Measurements from ENCODE around the gene NEGR1. TPM values are rescaled to one million over a fixed set of nuclear protein-coding genes. Genes with fewer than 3 reads are reported as not detected.

Gene NEGR1
- total RNA-seq, 2 experiments from 2014 or later = not detected

- no peaks in the 10 kb centered on the region for H3K79me2 ChIP-seq (ENCODE audit: insufficient read depth, low read depth, low read length)
- H3K4me3 ChIP-seq (ENCODE audit: low read depth, low read length, poor library complexity, severe bottlenecking) = no peak overlapping the region
- no peaks in the 10 kb centered on the region for H4K20me1 ChIP-seq (ENCODE audit: insufficient read depth, low read length)
- no peaks in the 10 kb centered on the region for H3K36me3 ChIP-seq (ENCODE audit: insufficient read depth, low read length)
- CTCF ChIA-PET (ENCODE audit: unreplicated experiment) = no interaction called here
- BruUV-seq (replicated peaks) = no TSS peak
- POLR2A ChIA-PET = no interaction called here
- intact Hi-C loops (cut with micrococcal nuclease; ENCODE audit: unreplicated experiment) = no loop called here
- H3K4me2 ChIP-seq (ENCODE audit: low read length) = no peak overlapping the region
- H2AFZ ChIP-seq (ENCODE audit: low read length) = no peak overlapping the region
- TF ChIP-seq EZH2phosphoT487 (IDR thresholded peaks at IDR 0.05; ENCODE audit: borderline replicate concordance, low read depth, low read length) (no peak), CTCF (conservative IDR thresholded peaks at IDR 0.05; ENCODE audit: low read length) (no peak)
- no peak overlapping the region for H3K27ac ChIP-seq (ENCODE audit: low read depth, low read length, poor library complexity, severe bottlenecking)
- no peak for DNase-seq (ENCODE audit: low spot score)
- no peaks in the 10 kb centered on the region for H3K9me2 ChIP-seq (ENCODE audit: insufficient read depth, low read length)
- H3K4me1 ChIP-seq (ENCODE audit: insufficient read depth, low read length, poor library complexity, severe bottlenecking) = no peaks in the 10 kb centered on the region
- H3K9me3 ChIP-seq (ENCODE audit: low read length) = no peaks in the 10 kb centered on the region
Observed at GRCh38 chr1:71987181-71987580, 295.2 kb downstream of the NEGR1 start.

GRCh38 chr1:71986160-71986559 lies 296.2 kb downstream of the NEGR1 start:
- Histone ChIP-seq H3K4me1 (ENCODE audit: insufficient read depth, low read length, poor library complexity, severe bottlenecking) (no peaks in the 10 kb centered on the region), H3K4me2 (ENCODE audit: low read length) (no peak overlapping the region), H3K9me3 (ENCODE audit: low read length) (no peaks in the 10 kb centered on the region), H4K20me1 (ENCODE audit: insufficient read depth, low read length) (no peaks in the 10 kb centered on the region), H3K79me2 (ENCODE audit: insufficient read depth, low read depth, low read length) (no peaks in the 10 kb centered on the region), H2AFZ (ENCODE audit: low read length) (no peak overlapping the region), H3K27ac (ENCODE audit: low read depth, low read length, poor library complexity, severe bottlenecking) (no peak overlapping the region), H3K4me3 (ENCODE audit: low read depth, low read length, poor library complexity, severe bottlenecking) (no peak overlapping the region), H3K9me2 (ENCODE audit: insufficient read depth, low read length) (no peaks in the 10 kb centered on the region), H3K36me3 (ENCODE audit: insufficient read depth, low read length) (no peaks in the 10 kb centered on the region)
- intact Hi-C loops (cut with micrococcal nuclease; ENCODE audit: unreplicated experiment) = no loop called here
- TF ChIP-seq CTCF (conservative IDR thresholded peaks at IDR 0.05; ENCODE audit: low read length) (no peak), EZH2phosphoT487 (IDR thresholded peaks at IDR 0.05; ENCODE audit: borderline replicate concordance, low read depth, low read length) (no peak)
- ChIA-PET POLR2A (no interaction called here), CTCF (ENCODE audit: unreplicated experiment) (no interaction called here)
- no peak for DNase-seq (ENCODE audit: low spot score)
- no TSS peak for BruUV-seq (replicated peaks)

- H3K36me3 ChIP-seq (ENCODE audit: insufficient read depth, low read length) = no peaks in the 10 kb centered on the region
- H3K79me2 ChIP-seq (ENCODE audit: insufficient read depth, low read depth, low read length) = no peaks in the 10 kb centered on the region
- H3K4me2 ChIP-seq (ENCODE audit: low read length) = no peak overlapping the region
- no peak overlapping the region for H3K4me3 ChIP-seq (ENCODE audit: low read depth, low read length, poor library complexity, severe bottlenecking)
- TF ChIP-seq CTCF (conservative IDR thresholded peaks at IDR 0.05; ENCODE audit: low read length) = no peak
- no peak for TF ChIP-seq EZH2phosphoT487 (IDR thresholded peaks at IDR 0.05; ENCODE audit: borderline replicate concordance, low read depth, low read length)
- POLR2A ChIA-PET = interaction anchor here (0.6 kb wide), 1 partner anchor 232 kb away, joined by 3 read pairs; no protein-coding TSS in a partner anchor
- CTCF ChIA-PET (ENCODE audit: unreplicated experiment) = no interaction called here
- no peaks in the 10 kb centered on the region for H3K9me3 ChIP-seq (ENCODE audit: low read length)
- intact Hi-C loops (cut with micrococcal nuclease; ENCODE audit: unreplicated experiment) = no loop called here
- H3K27ac ChIP-seq (ENCODE audit: low read depth, low read length, poor library complexity, severe bottlenecking) = no peak overlapping the region
- no peaks in the 10 kb centered on the region for H3K4me1 ChIP-seq (ENCODE audit: insufficient read depth, low read length, poor library complexity, severe bottlenecking)
- no TSS peak for BruUV-seq (replicated peaks)
- H3K9me2 ChIP-seq (ENCODE audit: insufficient read depth, low read length) = no peaks in the 10 kb centered on the region
- no peak overlapping the region for H2AFZ ChIP-seq (ENCODE audit: low read length)
- H4K20me1 ChIP-seq (ENCODE audit: insufficient read depth, low read length) = no peaks in the 10 kb centered on the region
- no peak for DNase-seq (ENCODE audit: low spot score)
Observed at GRCh38 chr1:71980556-71980955, 301.8 kb downstream of the NEGR1 start.

Data from OCI-LY7 (cell line).